Ureter (tissue), 1 donor: Measurements from ENCODE around the gene ERC2. TPM values are rescaled to one million over a fixed set of nuclear protein-coding genes. Genes with fewer than 3 reads are reported as not detected.

ENCODE experiments used
- DNase-seq: peaks from one replicate; pipeline ENCODE4 v3.0.0-alpha.2; 2020; ENCODE audit warnings: low spot score
- total RNA-seq: library from RNA; stranded (reverse); gene quantifications from one replicate; pipeline ENCODE4 v1.2.4, GENCODE V29; 2023
- donor health status: DM: yes; HTN: yes; CAD: no.

Gene ERC2
- total RNA-seq, 1 donor from 2014 or later = 1.1 TPM

GRCh38 chr3:55494976-55495375 lies 973.3 kb downstream of the ERC2 start:
- no peak for DNase-seq

GRCh38 chr3:55492976-55493375 lies 975.3 kb downstream of the ERC2 start:
- DNase-seq = no peak

DNA sequence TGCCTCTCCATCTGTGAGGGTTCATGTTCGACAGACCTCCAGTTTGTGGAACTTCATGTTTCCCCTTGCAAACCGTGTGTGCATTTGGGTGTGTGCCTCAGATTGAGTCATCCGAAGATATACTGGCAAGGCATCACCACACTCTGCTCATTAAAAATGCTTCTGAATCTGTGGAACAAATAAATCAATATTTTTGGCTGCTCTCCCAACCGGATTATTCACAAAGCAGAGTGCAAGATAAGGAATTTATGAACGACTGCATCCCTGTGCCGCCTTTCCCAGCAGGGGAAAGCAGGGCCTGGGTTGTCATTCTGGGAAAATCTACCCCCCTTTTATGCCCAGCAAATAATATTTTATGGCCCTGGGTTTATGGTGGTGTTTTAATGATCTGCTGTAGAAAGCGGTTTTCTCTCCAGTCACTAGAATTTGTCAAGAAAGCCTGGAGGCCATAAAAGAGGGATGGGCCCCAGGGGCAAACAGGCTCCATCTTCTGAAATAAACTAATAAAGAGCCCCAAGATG lies 976.9 kb downstream of the ERC2 start:
- DNase-seq = peak; percentile 58

DNA sequence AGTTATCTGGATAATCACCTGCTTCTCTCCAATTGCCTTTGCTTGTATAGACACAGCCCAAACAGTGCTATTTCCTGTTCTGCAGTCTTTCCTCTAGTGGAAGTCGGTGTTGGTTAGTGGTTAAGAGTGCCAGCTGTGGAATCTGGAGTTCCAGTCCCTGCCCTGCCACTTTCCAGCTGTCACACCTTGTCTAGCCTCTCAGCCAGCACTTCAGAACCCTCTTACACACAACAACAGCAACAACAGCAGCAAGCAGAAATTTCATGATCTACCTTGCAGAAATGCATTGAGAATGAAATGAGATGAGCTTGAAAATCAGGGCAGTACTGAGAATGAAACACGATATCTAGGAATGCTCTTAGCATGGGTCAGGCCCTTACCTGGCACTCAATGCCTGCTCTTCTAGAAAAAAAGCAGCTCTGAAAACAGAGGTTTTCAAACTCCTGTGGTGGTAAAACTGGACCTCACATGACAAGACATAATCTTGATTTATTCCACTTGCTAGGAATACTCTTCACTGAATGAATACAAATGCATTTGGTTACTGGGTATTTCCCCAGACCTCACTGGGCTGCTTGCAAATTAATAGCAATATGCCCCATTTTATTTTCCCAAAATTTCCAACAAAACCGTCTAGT lies 977.9 kb downstream of the ERC2 start:
- no peak for DNase-seq

DNA sequence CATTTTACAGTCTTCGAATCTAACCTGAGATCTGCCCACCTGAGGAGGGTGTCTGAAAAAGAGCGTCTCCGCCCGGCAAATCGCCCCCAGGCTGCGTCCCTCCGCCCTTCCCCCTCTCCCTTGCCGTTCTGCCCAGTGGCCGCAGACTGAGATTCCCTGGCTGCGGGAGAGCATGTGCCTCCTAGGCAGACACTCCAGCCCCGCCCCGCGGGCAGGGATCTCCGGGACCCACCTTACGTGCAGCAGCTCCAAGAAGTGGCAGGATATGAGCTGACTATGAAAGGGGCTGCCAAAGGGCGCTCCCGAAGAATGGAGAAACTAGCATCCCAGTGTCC lies 978.5 kb downstream of the ERC2 start:
- DNase-seq = no peak

DNA sequence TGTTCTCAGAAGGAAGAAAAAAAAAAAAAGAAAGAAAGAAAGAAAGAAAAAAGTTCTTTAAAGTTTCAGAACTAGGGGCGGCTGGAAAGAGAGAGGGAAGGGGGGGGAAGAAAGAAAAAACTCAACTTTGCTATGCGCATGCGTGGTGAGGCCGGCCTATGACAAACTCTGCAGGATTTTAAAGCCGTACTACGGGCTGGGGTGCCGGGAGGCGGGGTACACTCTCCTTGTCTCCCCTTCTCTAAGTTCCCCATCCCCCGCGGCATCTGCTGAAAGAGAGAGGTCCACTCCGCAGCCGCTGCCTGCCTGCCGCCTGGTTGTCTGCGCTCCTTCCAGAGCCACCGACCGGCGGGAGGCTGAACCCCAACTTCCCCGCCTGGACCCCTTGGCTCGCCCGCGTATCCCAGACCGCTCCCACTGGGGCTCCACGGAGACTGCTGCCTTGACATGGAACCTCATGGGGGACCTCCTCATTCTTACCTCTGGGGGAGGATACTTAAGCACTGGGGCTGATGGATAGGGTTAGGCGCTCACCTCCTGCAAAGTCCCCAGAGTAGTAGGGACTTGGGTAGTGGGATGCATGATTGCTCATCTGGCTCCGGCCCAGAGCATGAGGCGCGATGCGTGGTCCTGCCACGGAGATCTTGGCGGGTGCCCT lies 979.7 kb downstream of the ERC2 start:
- peak; percentile 84 for DNase-seq

DNA sequence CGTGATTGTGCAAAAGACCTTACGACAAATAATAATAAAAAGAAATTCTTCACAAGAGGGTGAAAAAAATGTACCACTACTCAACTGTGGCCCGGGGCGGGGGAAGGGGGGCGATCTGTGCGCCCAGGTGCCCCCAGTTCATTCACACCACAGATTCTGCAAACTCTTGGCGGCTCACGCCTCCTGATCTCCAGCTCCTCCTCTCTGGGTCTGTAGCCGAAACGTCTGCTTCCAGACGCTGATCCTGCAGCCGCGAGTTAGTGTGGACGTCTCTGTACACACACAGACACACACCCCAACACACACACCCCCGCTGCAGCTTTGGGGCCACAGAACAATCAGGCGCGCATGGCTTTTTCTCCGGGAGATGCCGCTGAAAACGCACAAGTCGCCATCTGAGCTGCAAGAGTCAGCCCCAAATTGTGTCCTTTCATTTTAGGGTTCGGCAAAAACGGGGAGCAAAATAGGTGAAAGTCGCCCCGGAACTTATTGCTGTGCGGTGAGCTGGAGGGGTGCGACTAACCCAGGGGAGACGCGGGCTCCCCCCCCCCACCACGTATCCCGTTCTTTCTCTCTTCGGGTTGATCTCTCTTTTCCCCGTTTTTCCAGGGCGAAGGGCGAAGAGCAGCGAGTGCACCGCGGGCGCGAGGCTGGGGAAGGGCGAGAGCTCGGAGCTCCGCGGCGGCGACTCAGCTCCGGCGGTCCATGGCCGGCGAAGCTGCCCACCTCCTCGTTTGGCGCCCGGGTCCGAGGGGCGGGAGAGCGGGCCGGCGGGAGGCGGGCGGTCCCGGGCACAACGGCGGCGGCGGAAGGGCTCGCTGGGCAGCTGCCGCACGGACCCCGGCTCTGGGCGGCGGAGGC lies 980.7 kb downstream of the ERC2 start:
- peak; percentile 55 for DNase-seq

- DNase-seq = peak; percentile 55
Measured at GRCh38 chr3:55486857-55487380, 981.3 kb downstream of the ERC2 start, which contains the start of gene WNT5A. Gene WNT5A (minus strand): TSS chr3:55487306. CDS start chr3:55486985, 321 bp downstream.

DNA sequence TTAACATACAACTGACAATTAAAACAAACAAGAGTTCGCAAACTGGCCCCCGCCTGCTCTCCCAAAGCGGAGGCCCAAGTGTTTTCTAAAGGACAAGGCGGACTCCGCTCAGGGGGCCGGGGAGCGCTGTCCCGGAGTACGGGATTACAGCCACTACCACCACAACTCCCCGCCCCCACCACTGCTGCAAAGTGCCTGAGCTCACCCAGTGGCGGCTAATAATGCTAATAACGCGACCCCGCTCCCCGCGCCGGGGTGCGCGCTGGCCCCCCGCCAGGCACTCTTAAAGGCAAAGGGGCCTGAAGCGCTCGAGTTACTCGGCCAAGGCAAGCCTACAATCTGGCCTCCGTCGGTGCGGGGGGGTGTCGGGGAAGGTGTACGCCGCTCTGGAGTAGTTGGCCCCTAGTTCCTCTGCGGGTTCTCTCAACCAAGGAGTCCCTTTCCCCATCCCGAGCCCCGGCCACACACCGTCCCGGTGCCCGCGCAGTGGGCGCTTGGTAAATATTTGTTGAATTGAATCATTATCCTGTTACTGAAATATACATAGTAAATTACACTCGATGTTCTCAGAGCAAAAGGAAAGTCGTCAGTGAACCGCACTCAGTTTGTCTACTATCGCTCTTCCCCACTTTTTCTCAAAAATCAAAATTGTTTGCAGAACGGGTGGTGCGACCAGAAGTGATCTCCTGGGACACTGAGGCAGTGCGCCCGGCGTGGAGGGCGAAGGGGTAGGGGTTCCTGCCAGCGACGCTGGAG lies 982.0 kb downstream of the ERC2 start:
- peak; percentile 67 for DNase-seq

- peak; percentile 82 for DNase-seq
Measured at GRCh38 chr3:55484801-55485791, 983.2 kb downstream of the ERC2 start.

DNA sequence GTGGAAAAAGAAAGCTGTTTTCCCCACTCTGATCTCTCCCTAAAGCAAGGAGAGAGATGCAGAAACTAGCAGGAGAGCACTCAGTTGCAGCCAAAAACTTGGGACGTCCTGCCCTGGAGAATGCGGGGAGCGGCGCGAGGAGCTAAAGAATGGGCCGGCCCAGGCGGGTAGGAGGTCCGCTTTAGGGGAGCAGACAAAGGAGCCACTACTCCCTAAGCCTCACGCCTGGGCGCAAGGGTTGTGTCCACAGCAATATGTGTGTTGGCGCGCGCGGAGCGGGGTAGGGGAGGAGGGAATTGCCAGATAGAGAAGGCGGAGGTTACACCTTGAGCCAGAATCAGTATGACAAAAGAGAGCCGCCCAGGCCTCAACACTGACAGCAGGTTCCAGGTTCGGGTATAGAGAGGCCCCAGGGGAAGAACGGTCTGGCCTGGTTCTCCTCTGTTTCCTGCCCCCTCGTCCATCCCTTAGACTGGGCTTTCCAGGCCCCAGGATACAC lies 984.0 kb downstream of the ERC2 start:
- no peak for DNase-seq

DNA sequence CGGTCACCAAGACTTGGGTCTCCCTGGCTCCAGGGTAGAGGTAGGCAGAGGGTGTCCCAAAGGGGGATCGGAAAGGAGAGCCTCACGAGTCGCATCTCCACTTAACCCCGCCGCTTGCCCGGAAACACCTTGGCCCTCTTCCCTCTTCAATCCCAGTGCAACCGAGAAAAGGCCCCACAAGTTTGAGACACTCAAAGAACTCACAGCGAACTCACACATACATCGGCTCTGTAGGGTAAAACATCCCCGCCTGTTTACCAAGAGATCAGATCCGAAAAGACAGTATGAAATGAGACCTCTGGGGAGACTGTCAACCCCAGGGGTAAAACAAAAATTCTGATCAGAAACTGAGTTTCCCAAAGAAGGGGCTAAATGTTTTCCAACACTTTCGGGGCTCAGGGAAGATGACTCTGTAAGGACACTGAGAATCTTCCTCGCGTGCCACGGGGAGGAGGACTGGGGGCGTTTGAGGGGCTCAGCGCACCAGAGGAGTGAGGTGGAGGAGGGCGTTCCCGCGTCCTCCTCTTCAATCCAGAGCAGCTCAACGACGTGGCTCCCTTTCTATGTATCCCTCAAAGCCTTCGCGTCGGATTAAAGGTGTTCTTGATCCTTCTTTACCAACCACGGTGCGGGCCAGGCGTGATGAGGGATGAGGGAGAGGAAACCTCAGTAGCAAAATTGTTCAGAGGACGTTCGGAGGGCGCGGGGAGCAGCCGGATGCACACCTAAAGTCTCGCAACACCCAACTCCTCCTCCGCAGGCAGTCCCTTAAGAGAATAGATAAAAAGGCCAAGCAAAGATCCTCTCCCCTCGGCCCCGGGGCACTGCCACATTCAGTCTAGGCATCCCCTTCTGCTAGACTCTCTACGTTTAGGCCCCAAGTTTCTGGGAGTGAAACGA lies 984.8 kb downstream of the ERC2 start:
- no peak for DNase-seq

- no peak for DNase-seq
Measured at GRCh38 chr3:55482496-55483195, 985.6 kb downstream of the ERC2 start.

DNA sequence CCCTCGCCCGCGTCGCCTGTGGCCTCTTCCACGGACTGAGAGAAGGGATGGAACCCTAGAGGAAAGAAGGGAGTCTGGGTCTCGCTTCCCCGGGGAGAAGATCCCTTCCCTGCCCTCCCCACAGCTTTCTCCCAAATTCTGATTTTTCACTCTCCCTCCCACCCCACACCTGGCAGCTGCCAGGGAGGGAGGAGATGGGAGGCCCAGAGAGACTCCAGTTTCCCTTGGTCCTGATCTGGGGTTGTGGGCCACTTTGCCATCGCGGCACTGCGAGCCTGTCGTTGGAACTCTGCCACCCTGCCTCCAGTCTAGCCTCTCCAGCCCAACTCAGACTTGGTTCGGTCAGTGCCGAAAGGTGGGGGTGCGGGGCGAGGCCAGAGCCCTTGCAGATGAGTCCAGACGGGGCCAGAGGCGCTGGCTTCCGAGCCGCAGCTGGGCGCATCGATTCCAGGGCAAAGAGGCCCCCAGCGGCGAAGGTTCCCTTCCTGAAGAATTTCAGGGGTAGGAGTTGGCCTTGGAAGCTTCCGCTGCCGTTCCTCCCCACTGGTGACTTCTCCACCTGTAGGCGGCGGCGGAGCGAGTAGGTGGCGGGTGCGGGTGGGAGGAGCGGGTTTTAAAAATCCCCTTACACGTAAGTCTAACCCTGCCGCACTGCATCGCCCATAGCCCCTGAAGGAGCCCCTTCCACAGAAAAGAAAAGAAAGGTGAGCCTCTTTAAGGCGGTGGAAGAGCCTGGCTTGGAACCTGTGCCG lies 986.3 kb downstream of the ERC2 start:
- no peak for DNase-seq

GRCh38 chr3:55480911-55481743 lies 987.1 kb downstream of the ERC2 start:
- peak; percentile 53 for DNase-seq
